WTC11 (cell line): Measurements from ENCODE around the gene TNFRSF13B. TPM values are rescaled to one million over a fixed set of nuclear protein-coding genes. Genes with fewer than 3 reads are reported as not detected.
A peak's percentile ranks its signal among the peaks of the same experiment; 100 is the strongest.
"Not testable (repeated sequence)": the region's sequence is repeated elsewhere in the genome, so short reads cannot be mapped to it uniquely, and the experiment has no call there.

Experiments
- ATAC-seq: fragments of 200-7000 bp; cut with Tn5 transposase; 2 replicates; pipeline ENCODE4 v1.10.0; 2021; ENCODE audit warnings: mild to moderate bottlenecking, moderate library complexity
- CTCF ChIA-PET: fragments of 300-600 bp; sonication (Branson Sonifier 250); formaldehyde crosslinking; loops from one replicate; lab custom pipeline; 2021; ENCODE audit warnings: antibody characterized with exemption; lab: Charles Lee
- POLR2A ChIA-PET: fragments of 350-600 bp; sonication (Branson Sonifier 250); formaldehyde crosslinking; loops from one replicate; lab custom pipeline; 2021; ENCODE audit warnings: antibody characterized with exemption; lab: Charles Lee
- DNase-seq: peaks from one replicate; pipeline ENCODE4 v3.0.0; 2021; ENCODE audit warnings: low spot score
- H3K27ac Mint-ChIP-seq: 2 replicates; pipeline ENCODE4 v1.8.0; 2021; ENCODE audit warnings: mixed read lengths
- H3K27me3 Mint-ChIP-seq: 2 replicates; pipeline ENCODE4 v1.8.0; 2021; ENCODE audit warnings: low read depth, mild to moderate bottlenecking, moderate library complexity, mixed read lengths
- H3K36me3 Mint-ChIP-seq: 2 replicates; pipeline ENCODE4 v1.8.0; 2021; ENCODE audit warnings: mixed read lengths
- H3K4me1 Mint-ChIP-seq: 2 replicates; pipeline ENCODE4 v1.8.0; 2022; ENCODE audit warnings: mixed read lengths
- H3K4me3 Mint-ChIP-seq: 2 replicates; pipeline ENCODE4 v1.8.0; 2021; ENCODE audit warnings: mild to moderate bottlenecking, moderate library complexity, mixed read lengths
- H3K9me3 Mint-ChIP-seq: 2 replicates; pipeline ENCODE4 v1.8.0; 2021; ENCODE audit warnings: mixed read lengths
- total RNA-seq: library from RNA; stranded (reverse); gene quantifications from 3 replicates; pipeline ENCODE4 v1.2.3, GENCODE V29; 2021

TNFRSF13B gene
- total RNA-seq, 1 experiment from 2014 or later: not detected

GRCh38 chr17:17014748-17015124, 42.8 kb upstream of the TNFRSF13B start:
- ATAC-seq, H3K36me3 Mint-ChIP-seq, H3K27ac Mint-ChIP-seq, H3K9me3 Mint-ChIP-seq, CTCF ChIA-PET, H3K4me3 Mint-ChIP-seq, POLR2A ChIA-PET, DNase-seq, H3K27me3 Mint-ChIP-seq: not testable (repeated sequence)
- peaks cover 10% of the 10 kb centered on the region for H3K4me1 Mint-ChIP-seq

GRCh38 chr17:17013828-17014747, 42.2 kb upstream of the TNFRSF13B start:
- DNase-seq, H3K27me3 Mint-ChIP-seq, H3K4me3 Mint-ChIP-seq, ATAC-seq, H3K36me3 Mint-ChIP-seq, H3K9me3 Mint-ChIP-seq, H3K27ac Mint-ChIP-seq, CTCF ChIA-PET, POLR2A ChIA-PET: not testable (repeated sequence)
- H3K4me1 Mint-ChIP-seq: peaks cover 12% of the 10 kb centered on the region

- H3K4me1 Mint-ChIP-seq, H3K4me3 Mint-ChIP-seq, H3K27ac Mint-ChIP-seq, H3K36me3 Mint-ChIP-seq, H3K27me3 Mint-ChIP-seq, CTCF ChIA-PET, DNase-seq, ATAC-seq, POLR2A ChIA-PET, H3K9me3 Mint-ChIP-seq: not testable (repeated sequence)
Observed at GRCh38 chr17:17011043-17011907, 39.4 kb upstream of the TNFRSF13B start.

- H3K9me3 Mint-ChIP-seq, ATAC-seq, H3K4me3 Mint-ChIP-seq, H3K27ac Mint-ChIP-seq, H3K4me1 Mint-ChIP-seq, POLR2A ChIA-PET, CTCF ChIA-PET, DNase-seq, H3K27me3 Mint-ChIP-seq, H3K36me3 Mint-ChIP-seq: not testable (repeated sequence)
Observed at GRCh38 chr17:17010545-17011034, 38.7 kb upstream of the TNFRSF13B start.

- H3K4me3 Mint-ChIP-seq, H3K9me3 Mint-ChIP-seq, H3K4me1 Mint-ChIP-seq, H3K27me3 Mint-ChIP-seq, DNase-seq, ATAC-seq, POLR2A ChIA-PET, H3K36me3 Mint-ChIP-seq, H3K27ac Mint-ChIP-seq, CTCF ChIA-PET: not testable (repeated sequence)
Observed at GRCh38 chr17:17009972-17010371, 38.1 kb upstream of the TNFRSF13B start.

- H3K27me3 Mint-ChIP-seq, H3K27ac Mint-ChIP-seq, DNase-seq, H3K9me3 Mint-ChIP-seq, ATAC-seq, POLR2A ChIA-PET, H3K4me3 Mint-ChIP-seq, H3K4me1 Mint-ChIP-seq, H3K36me3 Mint-ChIP-seq: not testable (repeated sequence)
- CTCF ChIA-PET: interaction anchor here (0.6 to 0.7 kb wide), 2 partner anchors 17 to 133 kb away, joined by 3 read pairs; no protein-coding TSS in a partner anchor
Observed at GRCh38 chr17:17008621-17009397, 36.9 kb upstream of the TNFRSF13B start.

- ATAC-seq, DNase-seq, H3K4me1 Mint-ChIP-seq, H3K9me3 Mint-ChIP-seq, H3K27me3 Mint-ChIP-seq, H3K4me3 Mint-ChIP-seq, H3K36me3 Mint-ChIP-seq, H3K27ac Mint-ChIP-seq, POLR2A ChIA-PET: not testable (repeated sequence)
- CTCF ChIA-PET: interaction anchor here (1.0 kb wide), 1 partner anchor 134 kb away, joined by 3 read pairs; no protein-coding TSS in a partner anchor
Observed at GRCh38 chr17:17007891-17008290, 36.0 kb upstream of the TNFRSF13B start.

GRCh38 chr17:17004997-17005614, 33.2 kb upstream of the TNFRSF13B start:
- H3K9me3 Mint-ChIP-seq, DNase-seq, H3K4me1 Mint-ChIP-seq, POLR2A ChIA-PET, ATAC-seq, H3K4me3 Mint-ChIP-seq, H3K36me3 Mint-ChIP-seq, H3K27me3 Mint-ChIP-seq: not testable (repeated sequence)
- CTCF ChIA-PET: interaction anchor here (1.2 kb wide), 2 partner anchors 14 to 89 kb away, joined by 3 to 4 read pairs; no protein-coding TSS in a partner anchor
- peak overlapping the region; percentile 21 for H3K27ac Mint-ChIP-seq
